Eye (tissue), 1 donor: ENCODE data around the gene FILIP1L.

ENCODE experiments used
- DNase-seq: peaks from one replicate; pipeline ENCODE4 v3.0.0-alpha.2; 2015

FILIP1L gene

GRCh38 chr3:100040451-100041225, 73.7 kb downstream of the FILIP1L start:
- DNase-seq = peak; percentile 36

- no peak for DNase-seq
Measured at GRCh38 chr3:100039075-100039474, 75.2 kb downstream of the FILIP1L start.

- no peak for DNase-seq
Measured at GRCh38 chr3:100033903-100034471, 80.3 kb downstream of the FILIP1L start.

- no peak for DNase-seq
Measured at GRCh38 chr3:100033184-100033583, 81.1 kb downstream of the FILIP1L start.

- peak; percentile 14 for DNase-seq
Measured at GRCh38 chr3:100032243-100032642, 82.1 kb downstream of the FILIP1L start.

GRCh38 chr3:100030914-100031425, 83.3 kb downstream of the FILIP1L start:
- DNase-seq = no peak

GRCh38 chr3:100030346-100030745, 84.0 kb downstream of the FILIP1L start:
- no peak for DNase-seq

GRCh38 chr3:100029689-100030088, 84.6 kb downstream of the FILIP1L start:
- no peak for DNase-seq

- no peak for DNase-seq
Measured at GRCh38 chr3:100029052-100029451, 85.2 kb downstream of the FILIP1L start.

GRCh38 chr3:100027321-100027720, 87.0 kb downstream of the FILIP1L start:
- DNase-seq = no peak

GRCh38 chr3:100024520-100025303, 89.6 kb downstream of the FILIP1L start:
- DNase-seq = no peak

GRCh38 chr3:100023595-100023994, 90.7 kb downstream of the FILIP1L start:
- no peak for DNase-seq

GRCh38 chr3:100023150-100023549, 91.2 kb downstream of the FILIP1L start:
- DNase-seq = peak; percentile 53

- no peak for DNase-seq
Measured at GRCh38 chr3:100022506-100022905, 91.8 kb downstream of the FILIP1L start.

GRCh38 chr3:100020876-100021644, 93.2 kb downstream of the FILIP1L start:
- DNase-seq = no peak

GRCh38 chr3:100019719-100020118, 94.6 kb downstream of the FILIP1L start:
- DNase-seq = no peak

- no peak for DNase-seq
Measured at GRCh38 chr3:100018806-100019205, 95.5 kb downstream of the FILIP1L start.

GRCh38 chr3:100010087-100010417, 104.2 kb downstream of the FILIP1L start:
- no peak for DNase-seq

- DNase-seq = peak; percentile 78
Measured at GRCh38 chr3:100009276-100010086, 104.8 kb downstream of the FILIP1L start.

GRCh38 chr3:100008081-100008698, 106.1 kb downstream of the FILIP1L start:
- DNase-seq = no peak

- DNase-seq = no peak
Measured at GRCh38 chr3:100007313-100007712, 107.0 kb downstream of the FILIP1L start.
